H9 (cell line): ENCODE measurements around the gene DIAPH2. TPM values are rescaled to one million over a fixed set of nuclear protein-coding genes. Genes with fewer than 3 reads are reported as not detected.

Experiments used
- DNase-seq: peaks from one replicate; pipeline ENCODE4 v3.0.0-alpha.2; 2017
- H2AFZ ChIP-seq: one replicate; pipeline ENCODE4 v1.6.1; 2013; ENCODE audit warnings: mild to moderate bottlenecking, low read length, control low read depth, moderate library complexity
- H2AK5ac ChIP-seq: 2 replicates; pipeline ENCODE4 v1.6.1; 2013; ENCODE audit warnings: low read length, control low read depth, mixed read lengths; ENCODE audit not compliant: insufficient read length
- H2BK120ac ChIP-seq: one replicate; pipeline ENCODE4 v1.6.1; 2013; ENCODE audit warnings: low read depth, mild to moderate bottlenecking, low read length, control low read depth, inconsistent platforms; ENCODE audit not compliant: poor library complexity, severe bottlenecking
- H2BK12ac ChIP-seq: 2 replicates; pipeline ENCODE4 v1.6.1; 2013; ENCODE audit warnings: low read length, control low read depth, mixed read lengths, low read depth; ENCODE audit not compliant: insufficient read length
- H2BK15ac ChIP-seq: 2 replicates; pipeline ENCODE4 v1.6.1; 2013; ENCODE audit warnings: low read depth, low read length, control low read depth
- H2BK20ac ChIP-seq: one replicate; pipeline ENCODE4 v1.6.1; 2013; ENCODE audit warnings: low read depth, mild to moderate bottlenecking, low read length, control low read depth, inconsistent platforms; ENCODE audit not compliant: poor library complexity, severe bottlenecking
- H2BK5ac ChIP-seq: 2 replicates; pipeline ENCODE4 v1.6.1; 2013; ENCODE audit warnings: low read length, control low read depth, mixed read lengths; ENCODE audit not compliant: insufficient read length
- H3K14ac ChIP-seq: 2 replicates; pipeline ENCODE4 v1.6.1; 2013; ENCODE audit warnings: low read length, control low read depth; ENCODE audit not compliant: insufficient read depth
- H3K18ac ChIP-seq: 2 replicates; pipeline ENCODE4 v1.6.1; 2013; ENCODE audit warnings: low read depth, mild to moderate bottlenecking, mixed read lengths, low read length, control low read depth; ENCODE audit not compliant: insufficient read length
- H3K23ac ChIP-seq: 2 replicates; pipeline ENCODE4 v1.6.1; 2013; ENCODE audit warnings: low read length, control low read depth, mixed read lengths, low read depth; ENCODE audit not compliant: insufficient read length
- H3K23me2 ChIP-seq: 2 replicates; pipeline ENCODE4 v1.6.1; 2013; ENCODE audit warnings: low read depth, mild to moderate bottlenecking, mixed read lengths, low read length, control low read depth; ENCODE audit not compliant: insufficient read length, poor library complexity, severe bottlenecking
- H3K27ac ChIP-seq: 2 replicates; pipeline ENCODE4 v1.5.1; 2013; ENCODE audit warnings: low read length, control low read depth, mixed read lengths, low read depth; ENCODE audit not compliant: insufficient read length
- H3K27me3 ChIP-seq: 2 replicates; pipeline ENCODE4 v1.6.1; 2013; ENCODE audit warnings: low read length, control low read depth, inconsistent platforms; ENCODE audit not compliant: insufficient read depth
- H3K4ac ChIP-seq: 2 replicates; pipeline ENCODE4 v1.6.1; 2013; ENCODE audit warnings: low read depth, mild to moderate bottlenecking, control low read depth, inconsistent platforms, low read length, moderate library complexity
- H3K4me1 ChIP-seq: 2 replicates; pipeline ENCODE4 v1.6.1; 2013; ENCODE audit warnings: low read length, control low read depth, inconsistent platforms; ENCODE audit not compliant: insufficient read depth
- H3K4me2 ChIP-seq: 2 replicates; pipeline ENCODE4 v1.6.1; 2013; ENCODE audit warnings: low read length, control low read depth, mixed read lengths; ENCODE audit not compliant: insufficient read length, insufficient read depth
- H3K56ac ChIP-seq: 2 replicates; pipeline ENCODE4 v1.6.1; 2013; ENCODE audit warnings: low read depth, mild to moderate bottlenecking, mixed read lengths, low read length, control low read depth; ENCODE audit not compliant: insufficient read length
- H3K79me1 ChIP-seq: 2 replicates; pipeline ENCODE4 v1.6.1; 2013; ENCODE audit warnings: low read depth, mild to moderate bottlenecking, moderate library complexity, low read length, control low read depth, inconsistent platforms; ENCODE audit not compliant: insufficient read depth, poor library complexity, severe bottlenecking
- H3K79me2 ChIP-seq: 2 replicates; pipeline ENCODE4 v1.6.1; 2013; ENCODE audit warnings: low read length, control low read depth, inconsistent platforms; ENCODE audit not compliant: insufficient read depth
- H3K9ac ChIP-seq: 2 replicates; pipeline ENCODE4 v1.6.1; 2013; ENCODE audit warnings: low read length, control low read depth, mixed read lengths; ENCODE audit not compliant: insufficient read length; ENCODE audit errors: extremely low read depth
- H3K9me3 ChIP-seq: one replicate; pipeline ENCODE4 v1.6.1; 2013; ENCODE audit warnings: low read depth, low read length, inconsistent platforms; ENCODE audit not compliant: control insufficient read depth
- H3T11ph ChIP-seq: one replicate; pipeline ENCODE4 v1.6.1; 2013; ENCODE audit warnings: mild to moderate bottlenecking, low read length, control low read depth, inconsistent platforms
- H4K20me1 ChIP-seq: one replicate; pipeline ENCODE4 v1.6.1; 2013; ENCODE audit not compliant: control insufficient read depth, insufficient read length, insufficient read depth
- H4K5ac ChIP-seq: 2 replicates; pipeline ENCODE4 v1.6.1; 2013; ENCODE audit warnings: low read depth, mild to moderate bottlenecking, mixed read lengths, low read length, control low read depth; ENCODE audit not compliant: insufficient read length
- H4K8ac ChIP-seq: replicated peaks from 2 replicates; pipeline ENCODE4 v1.6.1; 2013; ENCODE audit warnings: low read length, control low read depth, mixed read lengths, low read depth; ENCODE audit not compliant: insufficient read length
- H4K91ac ChIP-seq: 2 replicates; pipeline ENCODE4 v1.6.1; 2013; ENCODE audit warnings: low read depth, mild to moderate bottlenecking, moderate library complexity, mixed read lengths, low read length, control low read depth; ENCODE audit not compliant: insufficient read length
- H3K27ac Mint-ChIP-seq, 3 experiments: 2 replicates in 2 of 3; 3 replicates in 1 of 3; pipeline ENCODE4 v1.8.0; 2020 to 2021; ENCODE audit warnings: mixed read lengths in 3 of 3, mild to moderate bottlenecking in 1 of 3, moderate library complexity in 1 of 3
- H3K27me3 Mint-ChIP-seq: 2 replicates; pipeline ENCODE4 v1.8.0; 2021; ENCODE audit warnings: low read depth, mild to moderate bottlenecking, moderate library complexity, mixed read lengths
- H3K36me3 Mint-ChIP-seq, 3 experiments: 2 replicates in 2 of 3; 3 replicates in 1 of 3; pipeline ENCODE4 v1.8.0; 2020 to 2021; ENCODE audit warnings: low read depth in 3 of 3, mixed read lengths in 3 of 3; ENCODE audit not compliant: insufficient read depth in 1 of 3
- H3K4me1 Mint-ChIP-seq, 2 experiments: 2 replicates each; pipeline ENCODE4 v1.8.0; 2020; ENCODE audit warnings: mixed read lengths in 2 of 2
- H3K4me3 Mint-ChIP-seq, 2 experiments: 2 replicates in 1 of 2; 3 replicates in 1 of 2; pipeline ENCODE4 v1.8.0; 2020 to 2021; ENCODE audit warnings: mild to moderate bottlenecking in 2 of 2, mixed read lengths in 2 of 2, moderate library complexity in 1 of 2
- H3K9me3 Mint-ChIP-seq, 2 experiments: 2 replicates in 1 of 2; 3 replicates in 1 of 2; pipeline ENCODE4 v1.8.0; 2020; ENCODE audit warnings: mild to moderate bottlenecking in 2 of 2, mixed read lengths in 2 of 2, moderate library complexity in 1 of 2
- WGBS: extraction: QIAGEN DNeasy Blood & Tissue Kit; methylation state at CpG from one replicate; pipeline ENCODE4 v1.1.7; 2013; ENCODE audit warnings: missing lambda C conversion rate, low lambda C conversion rate, mixed read lengths; ENCODE audit not compliant: insufficient read length; ENCODE audit errors: extremely low coverage; 5-methylcytosine and 5-hydroxymethylcytosine counted together
- total RNA-seq: library from RNA; stranded (reverse); gene quantifications from 2 replicates; pipeline ENCODE4 v1.2.1, GENCODE V29; 2021
- TF ChIP-seq, protein P1 (sequence below): fragments of 200-600 bp; sonication (generic); conservative IDR thresholded peaks from 3 replicates; pipeline ENCODE4 v1.8.0; 2021; ENCODE audit warnings: antibody characterized with exemption, mild to moderate bottlenecking

The DIAPH2 gene
- total RNA-seq, 1 experiment from 2014 or later = 45.4 TPM

DNA sequence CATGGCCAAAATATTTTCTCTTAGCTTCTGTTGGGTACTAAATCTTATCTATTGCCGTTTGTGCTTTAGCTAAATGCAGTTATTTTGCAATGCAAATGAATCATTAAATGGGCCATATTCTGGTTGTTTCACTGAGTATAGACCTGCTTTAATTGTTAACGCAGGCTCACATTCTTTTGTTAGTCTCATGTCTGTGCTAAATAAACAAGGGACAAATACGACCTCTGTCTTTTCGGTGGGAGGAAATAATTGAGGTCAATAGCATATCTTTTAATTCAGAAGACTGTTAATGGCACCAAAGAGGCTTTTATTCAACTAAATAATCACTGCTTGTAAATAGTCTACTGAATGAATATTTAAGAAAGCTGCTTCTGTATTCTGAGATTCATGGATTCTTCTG is 76.9 kb downstream of the DIAPH2 start:
- H2BK5ac ChIP-seq = no peak overlapping the region
- no peak for DNase-seq
- no peak overlapping the region for H4K8ac ChIP-seq
- H4K5ac ChIP-seq = no peak overlapping the region
- H2BK120ac ChIP-seq = no peak overlapping the region
- H3K79me2 ChIP-seq = no peaks in the 10 kb centered on the region
- TF ChIP-seq, protein P1, sequence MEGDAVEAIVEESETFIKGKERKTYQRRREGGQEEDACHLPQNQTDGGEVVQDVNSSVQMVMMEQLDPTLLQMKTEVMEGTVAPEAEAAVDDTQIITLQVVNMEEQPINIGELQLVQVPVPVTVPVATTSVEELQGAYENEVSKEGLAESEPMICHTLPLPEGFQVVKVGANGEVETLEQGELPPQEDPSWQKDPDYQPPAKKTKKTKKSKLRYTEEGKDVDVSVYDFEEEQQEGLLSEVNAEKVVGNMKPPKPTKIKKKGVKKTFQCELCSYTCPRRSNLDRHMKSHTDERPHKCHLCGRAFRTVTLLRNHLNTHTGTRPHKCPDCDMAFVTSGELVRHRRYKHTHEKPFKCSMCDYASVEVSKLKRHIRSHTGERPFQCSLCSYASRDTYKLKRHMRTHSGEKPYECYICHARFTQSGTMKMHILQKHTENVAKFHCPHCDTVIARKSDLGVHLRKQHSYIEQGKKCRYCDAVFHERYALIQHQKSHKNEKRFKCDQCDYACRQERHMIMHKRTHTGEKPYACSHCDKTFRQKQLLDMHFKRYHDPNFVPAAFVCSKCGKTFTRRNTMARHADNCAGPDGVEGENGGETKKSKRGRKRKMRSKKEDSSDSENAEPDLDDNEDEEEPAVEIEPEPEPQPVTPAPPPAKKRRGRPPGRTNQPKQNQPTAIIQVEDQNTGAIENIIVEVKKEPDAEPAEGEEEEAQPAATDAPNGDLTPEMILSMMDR = no peak
- 0 out of 5 replicates have a peak overlapping the region, but pooled peaks of 1 of the 2 experiments have one; percentile 14 for H3K4me3 Mint-ChIP-seq
- no peak overlapping the region for H2BK15ac ChIP-seq
- no peak overlapping the region for H2BK20ac ChIP-seq
- no peaks in the 10 kb centered on the region; the same call in 1 of the 2 replicates for H3K4me1 ChIP-seq
- no peak overlapping the region for H3K9ac ChIP-seq
- no peak overlapping the region for H3K27ac ChIP-seq
- H3K23me2 ChIP-seq = no peaks in the 10 kb centered on the region
- peaks cover 0 to under 1% (median 0%) of the 10 kb centered on the region in 3 experiments; a peak in 2 of 7 replicates for H3K36me3 Mint-ChIP-seq
- H3K9me3 ChIP-seq = no peaks in the 10 kb centered on the region
- H3K27me3 ChIP-seq = no peaks in the 10 kb centered on the region
- no peak overlapping the region for H3K18ac ChIP-seq
- H2AFZ ChIP-seq = no peak overlapping the region
- H4K91ac ChIP-seq = no peak overlapping the region
- no peak overlapping the region for H2BK12ac ChIP-seq
- no peak overlapping the region for H3K14ac ChIP-seq
- H3K4me2 ChIP-seq = no peak overlapping the region
- WGBS = no CpG with 5 or more reads among the region's 4 CpGs
- H3K27ac Mint-ChIP-seq = peak overlapping the region; percentile 5 to 39 (median 30); a peak in 4 of 7 replicates
- H4K20me1 ChIP-seq = no peaks in the 10 kb centered on the region
- no peak overlapping the region for H2AK5ac ChIP-seq
- no peaks in the 10 kb centered on the region for H3K27me3 Mint-ChIP-seq
- no peak overlapping the region for H3K23ac ChIP-seq
- peaks cover 22 to 34% of the 10 kb centered on the region in 2 experiments for H3K4me1 Mint-ChIP-seq
- no peak overlapping the region for H3T11ph ChIP-seq
- no peaks in the 10 kb centered on the region for H3K9me3 Mint-ChIP-seq
- H3K56ac ChIP-seq = no peak overlapping the region
- H3K79me1 ChIP-seq = no peaks in the 10 kb centered on the region
- no peak overlapping the region for H3K4ac ChIP-seq
